ENCODE measurements around the gene ADNP2.

GRCh38 chr18:80067321-80067720 is 41.7 kb upstream of the ADNP2 start:
- no peak for TF ChIP-seq FOXP2 (optimal IDR thresholded peaks at IDR 0.05; ENCODE audit: control extremely low read depth, extremely low read length, insufficient read depth)
- TF ChIP-seq POLR2AphosphoS5 (IDR thresholded peaks at IDR 0.05; ENCODE audit: borderline replicate concordance, low read depth, low read length) = no peak

Data from SK-N-MC (cell line).